GM13977 (cell line): ENCODE measurements around the gene PLAAT2.
A peak's percentile ranks its signal among the peaks of the same experiment; 100 is the strongest.
"Not testable (repeated sequence)": the region's sequence is repeated elsewhere in the genome, so short reads cannot be mapped to it uniquely, and the experiment has no call there.

ENCODE experiments used
- DNase-seq: peaks from one replicate; pipeline ENCODE4 v3.0.0; 2012; ENCODE audit warnings: low spot score
- CTCF ChIP-seq: IDR thresholded peaks from 2 replicates; pipeline ENCODE4 v1.5.1; 2012; ENCODE audit warnings: mild to moderate bottlenecking, control low read depth; ENCODE audit not compliant: insufficient read depth; ENCODE audit errors: extremely low read depth, missing control alignments
- in situ Hi-C: fragments of 300-500 bp; cut with MboI; formaldehyde crosslinking; loops from one replicate; pipeline ENCODE4 v1.12.0; 2022; ENCODE audit warnings: low sequenced_read_pairs, low pct_unique_long_range_greater_than_20kb, mixed read lengths, inconsistent platforms; ENCODE audit not compliant: unreplicated experiment

PLAAT2 gene

GRCh38 chr11:63534895-63535461 is 28.2 kb downstream of the PLAAT2 start:
- in situ Hi-C loops, result no loop called here
- TF ChIP-seq CTCF, result no peak
- DNase-seq, result no peak

GRCh38 chr11:63534076-63534475 is 29.1 kb downstream of the PLAAT2 start:
- no peak for TF ChIP-seq CTCF
- in situ Hi-C loops, result no loop called here
- no peak for DNase-seq

- no peak for DNase-seq
- no peak for TF ChIP-seq CTCF
- in situ Hi-C loops, result no loop called here
Observed at GRCh38 chr11:63532799-63533475, 30.2 kb downstream of the PLAAT2 start.

GRCh38 chr11:63532117-63532516 is 31.1 kb downstream of the PLAAT2 start:
- no peak for DNase-seq
- no peak for TF ChIP-seq CTCF

GRCh38 chr11:63531074-63531792 is 31.9 kb downstream of the PLAAT2 start:
- in situ Hi-C loops, result not testable (repeated sequence)
- DNase-seq, result peak; percentile 23

More at GRCh38 chr11:63532117-63532516, 31.1 kb downstream of the PLAAT2 start:
- in situ Hi-C loops, result no loop called here

GRCh38 chr11:63530021-63530420 is 33.2 kb downstream of the PLAAT2 start:
- in situ Hi-C loops, result no loop called here
- DNase-seq, result no peak
- no peak for TF ChIP-seq CTCF

GRCh38 chr11:63529373-63529772 is 33.8 kb downstream of the PLAAT2 start:
- in situ Hi-C loops, DNase-seq: not testable (repeated sequence)

- DNase-seq, in situ Hi-C loops: not testable (repeated sequence)
Observed at GRCh38 chr11:63528729-63529278, 34.4 kb downstream of the PLAAT2 start.

- DNase-seq, in situ Hi-C loops: not testable (repeated sequence)
Observed at GRCh38 chr11:63528156-63528555, 35.0 kb downstream of the PLAAT2 start.
